ENCODE results near the gene CABP7.

Gene CABP7

GRCh38 chr22:29755889-29756288 is 36.1 kb downstream of the CABP7 start:
- Histone ChIP-seq H3K4me1 (ENCODE audit: control insufficient read depth, insufficient read depth, low read length) (peaks cover 12% of the 10 kb centered on the region), H3K27me3 (ENCODE audit: control insufficient read depth, insufficient read depth, low read length, poor library complexity, severe bottlenecking) (no peaks in the 10 kb centered on the region), H3K36me3 (ENCODE audit: control insufficient read depth, insufficient read depth, low read length) (no peaks in the 10 kb centered on the region), H3K27ac (ENCODE audit: insufficient read depth, low read depth, low read length, poor library complexity, severe bottlenecking) (no peak overlapping the region), H3K4me3 (ENCODE audit: insufficient read depth, low read depth, low read length) (no peak overlapping the region), H3K9me3 (ENCODE audit: control insufficient read depth, low read length) (no peaks in the 10 kb centered on the region)
- 84 to 88% methylated on average over 9 of the region's 9 CpGs for WGBS, 2 experiments

- Histone ChIP-seq H3K9me3 (ENCODE audit: control insufficient read depth, low read length) (no peaks in the 10 kb centered on the region), H3K4me1 (ENCODE audit: control insufficient read depth, insufficient read depth, low read length) (peaks cover 12% of the 10 kb centered on the region), H3K4me3 (ENCODE audit: insufficient read depth, low read depth, low read length) (no peak overlapping the region), H3K27ac (ENCODE audit: insufficient read depth, low read depth, low read length, poor library complexity, severe bottlenecking) (no peak overlapping the region), H3K36me3 (ENCODE audit: control insufficient read depth, insufficient read depth, low read length) (no peaks in the 10 kb centered on the region), H3K27me3 (ENCODE audit: control insufficient read depth, insufficient read depth, low read length, poor library complexity, severe bottlenecking) (no peaks in the 10 kb centered on the region)
- WGBS, 2 experiments, result 93% methylated on average over 7 of the region's 7 CpGs
Observed at GRCh38 chr22:29756341-29756740, 36.5 kb downstream of the CABP7 start.

GRCh38 chr22:29757096-29757495 is 37.3 kb downstream of the CABP7 start:
- H3K4me3 ChIP-seq (ENCODE audit: insufficient read depth, low read depth, low read length), result no peak overlapping the region
- peaks cover 12% of the 10 kb centered on the region for H3K4me1 ChIP-seq (ENCODE audit: control insufficient read depth, insufficient read depth, low read length)
- H3K36me3 ChIP-seq (ENCODE audit: control insufficient read depth, insufficient read depth, low read length), result no peaks in the 10 kb centered on the region
- H3K9me3 ChIP-seq (ENCODE audit: control insufficient read depth, low read length), result no peaks in the 10 kb centered on the region
- no peaks in the 10 kb centered on the region for H3K27me3 ChIP-seq (ENCODE audit: control insufficient read depth, insufficient read depth, low read length, poor library complexity, severe bottlenecking)
- H3K27ac ChIP-seq (ENCODE audit: insufficient read depth, low read depth, low read length, poor library complexity, severe bottlenecking), result no peak overlapping the region
- 94 to 95% methylated on average over 3 of the region's 3 CpGs for WGBS, 2 experiments

DNA sequence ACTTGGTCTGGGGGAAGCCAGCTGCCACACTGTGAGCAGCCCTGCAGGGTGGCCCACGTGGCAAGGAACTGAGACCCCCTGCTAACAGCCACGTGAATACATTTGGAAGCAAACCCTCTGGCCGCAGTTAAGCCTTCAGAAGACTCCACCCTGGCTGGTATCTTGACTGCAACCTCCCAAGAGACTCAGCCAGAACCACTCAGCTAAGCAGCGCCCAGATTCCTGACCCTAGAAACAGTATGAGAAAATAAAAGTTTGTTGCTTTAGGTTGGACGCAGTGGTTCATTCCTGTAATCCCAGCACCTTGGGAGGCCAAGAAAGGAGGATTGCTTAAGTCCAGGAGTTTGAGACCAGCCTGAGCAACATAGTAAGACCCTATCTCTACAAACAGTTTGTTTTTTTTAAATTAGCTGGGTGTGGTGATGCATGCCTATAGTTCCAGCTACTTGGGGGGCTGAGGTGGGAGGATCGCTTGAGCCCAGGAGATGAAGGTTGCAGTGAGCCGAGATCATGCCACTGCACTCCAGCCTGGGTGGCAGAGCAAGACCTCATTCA is 38.3 kb downstream of the CABP7 start:
- 59 to 64% methylated on average over 7 of the region's 7 CpGs for WGBS, 2 experiments
- H3K9me3 ChIP-seq (ENCODE audit: control insufficient read depth, low read length), result no peaks in the 10 kb centered on the region
- H3K4me3 ChIP-seq (ENCODE audit: insufficient read depth, low read depth, low read length), result no peak overlapping the region
- H3K36me3 ChIP-seq (ENCODE audit: control insufficient read depth, insufficient read depth, low read length), result no peaks in the 10 kb centered on the region
- H3K27ac ChIP-seq (ENCODE audit: insufficient read depth, low read depth, low read length, poor library complexity, severe bottlenecking), result no peak overlapping the region
- no peaks in the 10 kb centered on the region for H3K27me3 ChIP-seq (ENCODE audit: control insufficient read depth, insufficient read depth, low read length, poor library complexity, severe bottlenecking)
- H3K4me1 ChIP-seq (ENCODE audit: control insufficient read depth, insufficient read depth, low read length), result peaks cover 12% of the 10 kb centered on the region

GRCh38 chr22:29758959-29759358 is 39.2 kb downstream of the CABP7 start:
- WGBS, 2 experiments, result 83 to 86% methylated on average over 5 of the region's 5 CpGs
- H3K27me3 ChIP-seq (ENCODE audit: control insufficient read depth, insufficient read depth, low read length, poor library complexity, severe bottlenecking), result no peaks in the 10 kb centered on the region
- H3K4me3 ChIP-seq (ENCODE audit: insufficient read depth, low read depth, low read length), result no peak overlapping the region
- peaks cover 12% of the 10 kb centered on the region for H3K4me1 ChIP-seq (ENCODE audit: control insufficient read depth, insufficient read depth, low read length)
- no peaks in the 10 kb centered on the region for H3K36me3 ChIP-seq (ENCODE audit: control insufficient read depth, insufficient read depth, low read length)
- no peak overlapping the region for H3K27ac ChIP-seq (ENCODE audit: insufficient read depth, low read depth, low read length, poor library complexity, severe bottlenecking)
- no peaks in the 10 kb centered on the region for H3K9me3 ChIP-seq (ENCODE audit: control insufficient read depth, low read length)

DNA sequence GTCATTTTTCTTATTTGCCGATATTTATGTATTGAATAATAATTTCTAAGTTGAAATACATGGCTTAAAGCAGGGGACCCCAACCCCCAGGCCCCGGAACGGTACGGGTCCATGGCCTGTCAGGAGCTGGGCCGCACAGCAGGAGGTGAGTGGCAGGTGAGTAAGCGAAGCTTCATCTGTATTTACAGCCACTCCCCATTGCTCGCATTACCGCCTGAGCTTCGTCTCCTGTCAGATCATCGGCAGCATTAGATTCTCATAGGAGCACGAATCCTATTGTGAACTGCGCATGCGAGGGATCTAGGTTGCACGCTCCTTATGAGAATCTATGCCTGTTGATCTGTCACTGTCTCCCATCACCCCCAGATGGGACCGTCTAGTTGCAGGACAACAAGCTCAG is 42.5 kb downstream of the CABP7 start:
- WGBS, 2 experiments, result 75 to 81% methylated on average over 15 of the region's 15 CpGs
- Histone ChIP-seq H3K4me3 (ENCODE audit: insufficient read depth, low read depth, low read length) (no peak overlapping the region), H3K4me1 (ENCODE audit: control insufficient read depth, insufficient read depth, low read length) (peaks cover 18% of the 10 kb centered on the region), H3K27me3 (ENCODE audit: control insufficient read depth, insufficient read depth, low read length, poor library complexity, severe bottlenecking) (no peaks in the 10 kb centered on the region), H3K27ac (ENCODE audit: insufficient read depth, low read depth, low read length, poor library complexity, severe bottlenecking) (no peak overlapping the region), H3K9me3 (ENCODE audit: control insufficient read depth, low read length) (no peaks in the 10 kb centered on the region), H3K36me3 (ENCODE audit: control insufficient read depth, insufficient read depth, low read length) (no peaks in the 10 kb centered on the region)

- Histone ChIP-seq H3K27ac (ENCODE audit: insufficient read depth, low read depth, low read length, poor library complexity, severe bottlenecking) (no peak overlapping the region), H3K4me3 (ENCODE audit: insufficient read depth, low read depth, low read length) (peak overlapping the region; percentile 97), H3K9me3 (ENCODE audit: control insufficient read depth, low read length) (no peaks in the 10 kb centered on the region), H3K27me3 (ENCODE audit: control insufficient read depth, insufficient read depth, low read length, poor library complexity, severe bottlenecking) (no peaks in the 10 kb centered on the region), H3K36me3 (ENCODE audit: control insufficient read depth, insufficient read depth, low read length) (peaks cover 15% of the 10 kb centered on the region), H3K4me1 (ENCODE audit: control insufficient read depth, insufficient read depth, low read length) (peaks cover 14% of the 10 kb centered on the region)
- 63 to 65% methylated on average over 15 of the region's 15 CpGs for WGBS, 2 experiments
Observed at GRCh38 chr22:29765905-29766631, 46.3 kb downstream of the CABP7 start.

- Histone ChIP-seq H3K9me3 (ENCODE audit: control insufficient read depth, low read length) (no peaks in the 10 kb centered on the region), H3K27ac (ENCODE audit: insufficient read depth, low read depth, low read length, poor library complexity, severe bottlenecking) (peak within 1 kb of the TSS; percentile 90), H3K4me1 (ENCODE audit: control insufficient read depth, insufficient read depth, low read length) (peaks cover 14% of the 10 kb centered on the region), H3K36me3 (ENCODE audit: control insufficient read depth, insufficient read depth, low read length) (peaks cover 15% of the 10 kb centered on the region), H3K4me3 (ENCODE audit: insufficient read depth, low read depth, low read length) (peak within 1 kb of the TSS; percentile 97), H3K27me3 (ENCODE audit: control insufficient read depth, insufficient read depth, low read length, poor library complexity, severe bottlenecking) (no peaks in the 10 kb centered on the region)
- 1% methylated on average over 32 of the region's 32 CpGs for WGBS, 2 experiments
Observed at GRCh38 chr22:29766632-29767170, 46.9 kb downstream of the CABP7 start, which contains the start of gene ZMAT5. TSS of gene ZMAT5 (minus strand) at chr22:29767007. CDS start at chr22:29748544, 18,463 bp downstream.

DNA sequence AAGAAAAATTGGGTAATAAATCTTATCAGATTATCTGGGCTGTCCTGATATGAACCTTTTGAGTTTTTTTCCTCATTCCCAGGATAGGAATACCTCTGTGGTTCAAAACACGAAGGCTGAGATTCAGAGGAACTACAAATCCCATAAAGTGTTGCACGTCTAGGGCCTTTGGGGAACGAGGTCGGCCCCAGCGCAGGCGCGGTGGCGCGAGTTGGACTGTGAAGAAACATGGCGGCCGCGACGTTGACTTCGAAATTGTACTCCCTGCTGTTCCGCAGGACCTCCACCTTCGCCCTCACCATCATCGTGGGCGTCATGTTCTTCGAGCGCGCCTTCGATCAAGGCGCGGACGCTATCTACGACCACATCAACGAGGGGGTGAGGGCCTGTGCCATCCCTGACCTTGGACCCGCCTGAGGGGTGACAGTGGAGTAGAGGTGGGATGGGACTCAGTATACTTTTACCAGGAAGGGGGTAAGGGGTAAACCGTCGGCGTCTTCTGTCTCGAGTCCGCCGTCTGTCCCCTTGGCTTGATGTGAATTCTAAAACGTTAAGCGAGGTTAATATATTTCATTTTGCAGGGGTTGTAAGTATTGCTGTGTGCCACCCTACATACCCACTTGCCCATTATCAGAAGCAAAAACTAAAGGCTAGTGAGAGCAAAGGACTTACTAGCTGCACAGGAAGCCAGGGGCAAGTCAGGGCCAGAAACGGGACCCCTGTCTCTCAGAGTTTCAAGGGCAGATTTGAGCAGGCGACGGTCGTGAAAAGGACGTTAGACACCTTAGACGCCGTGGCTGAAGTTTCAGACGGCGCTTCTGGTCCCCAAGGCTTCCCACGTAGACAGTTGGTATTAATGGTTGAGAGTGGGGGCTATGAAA is 47.6 kb downstream of the CABP7 start, which contains the start of gene UQCR10:
Gene UQCR10, plus strand, starts transcription at position 199 of the 881 bp plus-strand sequence. Its CDS starts 30 bp downstream, at position 229.
- Histone ChIP-seq H3K9me3 (ENCODE audit: control insufficient read depth, low read length) (no peaks in the 10 kb centered on the region), H3K27me3 (ENCODE audit: control insufficient read depth, insufficient read depth, low read length, poor library complexity, severe bottlenecking) (no peaks in the 10 kb centered on the region), H3K27ac (ENCODE audit: insufficient read depth, low read depth, low read length, poor library complexity, severe bottlenecking) (peak within 1 kb of the TSS; percentile 90), H3K4me3 (ENCODE audit: insufficient read depth, low read depth, low read length) (peak within 1 kb of the TSS; percentile 97), H3K36me3 (ENCODE audit: control insufficient read depth, insufficient read depth, low read length) (peaks cover 15% of the 10 kb centered on the region), H3K4me1 (ENCODE audit: control insufficient read depth, insufficient read depth, low read length) (peaks cover 14% of the 10 kb centered on the region)
- 2% methylated on average over 44 to 45 of the region's 46 CpGs for WGBS, 2 experiments
